ENCODE data around the gene CNTNAP2. TPM values are rescaled to one million over a fixed set of nuclear protein-coding genes. Genes with fewer than 3 reads are reported as not detected.

Gene CNTNAP2
- total and polyA plus RNA-seq, 2 of the 4 experiments (the other 2 are of a cell fraction), result not detected

DNA sequence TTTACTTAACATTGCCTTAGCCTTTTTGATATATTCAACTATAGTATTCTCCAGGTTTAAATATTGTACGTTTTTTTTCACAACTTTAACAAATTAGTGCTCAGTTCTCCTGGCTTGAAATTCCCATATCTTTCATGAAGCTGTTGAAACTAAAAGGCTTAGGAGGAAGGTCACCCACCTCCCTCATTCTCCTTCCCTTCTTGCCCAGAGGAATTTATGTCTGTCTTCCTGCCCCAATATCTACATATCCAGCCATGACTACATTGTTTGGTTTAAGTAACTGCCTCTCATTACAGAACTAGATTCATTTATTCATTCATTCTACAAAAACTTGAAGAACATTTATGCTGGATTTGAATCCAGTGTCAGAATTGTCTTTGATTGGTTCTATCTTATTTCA, 2219.2 kb downstream of the CNTNAP2 start:
- no peak overlapping the region for H3K9ac ChIP-seq (ENCODE audit: low read depth, low read length)
- H3K23ac ChIP-seq (ENCODE audit: low read depth, low read length), result no peak overlapping the region
- H3K4me3 ChIP-seq (ENCODE audit: insufficient read depth, low read depth, low read length), result no peak overlapping the region
- H2BK15ac ChIP-seq (ENCODE audit: low read depth, low read length), result no peak overlapping the region
- no peak overlapping the region for H3K4ac ChIP-seq (ENCODE audit: low read depth, low read length)
- no peak for ATAC-seq (ENCODE audit: low read depth)
- in situ Hi-C loops (cut with MboI; ENCODE audit: low sequenced_read_pairs) (no loop called here), intact Hi-C loops (cut with micrococcal nuclease) (no loop called here), dilution Hi-C loops (cut with HindIII; ENCODE audit: low sequenced_read_pairs, unreplicated experiment) (no loop called here)
- TF ChIP-seq, protein P1, sequence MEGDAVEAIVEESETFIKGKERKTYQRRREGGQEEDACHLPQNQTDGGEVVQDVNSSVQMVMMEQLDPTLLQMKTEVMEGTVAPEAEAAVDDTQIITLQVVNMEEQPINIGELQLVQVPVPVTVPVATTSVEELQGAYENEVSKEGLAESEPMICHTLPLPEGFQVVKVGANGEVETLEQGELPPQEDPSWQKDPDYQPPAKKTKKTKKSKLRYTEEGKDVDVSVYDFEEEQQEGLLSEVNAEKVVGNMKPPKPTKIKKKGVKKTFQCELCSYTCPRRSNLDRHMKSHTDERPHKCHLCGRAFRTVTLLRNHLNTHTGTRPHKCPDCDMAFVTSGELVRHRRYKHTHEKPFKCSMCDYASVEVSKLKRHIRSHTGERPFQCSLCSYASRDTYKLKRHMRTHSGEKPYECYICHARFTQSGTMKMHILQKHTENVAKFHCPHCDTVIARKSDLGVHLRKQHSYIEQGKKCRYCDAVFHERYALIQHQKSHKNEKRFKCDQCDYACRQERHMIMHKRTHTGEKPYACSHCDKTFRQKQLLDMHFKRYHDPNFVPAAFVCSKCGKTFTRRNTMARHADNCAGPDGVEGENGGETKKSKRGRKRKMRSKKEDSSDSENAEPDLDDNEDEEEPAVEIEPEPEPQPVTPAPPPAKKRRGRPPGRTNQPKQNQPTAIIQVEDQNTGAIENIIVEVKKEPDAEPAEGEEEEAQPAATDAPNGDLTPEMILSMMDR (conservative IDR thresholded peaks at IDR 0.05; ENCODE audit: low read depth, low read length), result no peak
- no peak for TF ChIP-seq MAFK (IDR thresholded peaks at IDR 0.05; ENCODE audit: low read depth, low read length)
- TF ChIP-seq POLR2A (IDR thresholded peaks at IDR 0.05; ENCODE audit: low read depth, low read length), result no peak
- TF ChIP-seq MAZ (IDR thresholded peaks at IDR 0.05; ENCODE audit: borderline replicate concordance, low read depth, low read length), result no peak
- no peak for TF ChIP-seq CHD1 (IDR thresholded peaks at IDR 0.05; ENCODE audit: low read depth, low read length)
- no peak for TF ChIP-seq BHLHE40 (IDR thresholded peaks at IDR 0.05; ENCODE audit: low read depth, low read length)
- no peak for TF ChIP-seq RCOR1 (IDR thresholded peaks at IDR 0.05; ENCODE audit: insufficient replicate concordance, low read length)
- TF ChIP-seq CEBPB (IDR thresholded peaks at IDR 0.05; ENCODE audit: low read depth, low read length), result no peak
- TF ChIP-seq SMC3 (IDR thresholded peaks at IDR 0.05; ENCODE audit: low read depth, low read length), result no peak
- no peak for TF ChIP-seq NFE2L2 (IDR thresholded peaks at IDR 0.05; ENCODE audit: low read depth, low read length)
- TF ChIP-seq RFX5 (IDR thresholded peaks at IDR 0.05; ENCODE audit: low read depth, low read length), result no peak
- TF ChIP-seq, protein P2, sequence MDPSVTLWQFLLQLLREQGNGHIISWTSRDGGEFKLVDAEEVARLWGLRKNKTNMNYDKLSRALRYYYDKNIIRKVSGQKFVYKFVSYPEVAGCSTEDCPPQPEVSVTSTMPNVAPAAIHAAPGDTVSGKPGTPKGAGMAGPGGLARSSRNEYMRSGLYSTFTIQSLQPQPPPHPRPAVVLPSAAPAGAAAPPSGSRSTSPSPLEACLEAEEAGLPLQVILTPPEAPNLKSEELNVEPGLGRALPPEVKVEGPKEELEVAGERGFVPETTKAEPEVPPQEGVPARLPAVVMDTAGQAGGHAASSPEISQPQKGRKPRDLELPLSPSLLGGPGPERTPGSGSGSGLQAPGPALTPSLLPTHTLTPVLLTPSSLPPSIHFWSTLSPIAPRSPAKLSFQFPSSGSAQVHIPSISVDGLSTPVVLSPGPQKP (IDR thresholded peaks at IDR 0.05; ENCODE audit: borderline replicate concordance, low read depth, low read length), result no peak
- no peaks in the 10 kb centered on the region for H3K9me1 ChIP-seq (ENCODE audit: insufficient read depth, low read length)
- no peak overlapping the region for H2AFZ ChIP-seq (replicated peaks; ENCODE audit: low read length, poor library complexity)
- H2BK20ac ChIP-seq (ENCODE audit: low read depth, low read length), result no peak overlapping the region
- POLR2A ChIA-PET (ENCODE audit: unreplicated experiment), result no interaction called here
- H3K9me3 ChIP-seq (ENCODE audit: control insufficient read depth, insufficient read depth, low read length), result peaks cover 18% of the 10 kb centered on the region
- BruUV-seq (replicated peaks), result no TSS peak
- no peak overlapping the region for H3K27ac ChIP-seq (ENCODE audit: insufficient read depth, low read length)
- no peaks in the 10 kb centered on the region for H4K20me1 ChIP-seq (ENCODE audit: insufficient read depth, low read length)
- no peak overlapping the region for H4K91ac ChIP-seq (ENCODE audit: insufficient read depth, low read depth, low read length)
- no peaks in the 10 kb centered on the region for H3K36me3 ChIP-seq (ENCODE audit: control insufficient read depth, insufficient read depth, low read length)
- DNase-seq, result no peak
- no peak overlapping the region for H3K14ac ChIP-seq (replicated peaks; ENCODE audit: low read depth, low read length)
- no peak overlapping the region for H3K18ac ChIP-seq (ENCODE audit: low read depth, low read length)
- H2BK120ac ChIP-seq (ENCODE audit: low read depth, low read length), result no peak overlapping the region
- no peaks in the 10 kb centered on the region for H3K4me1 ChIP-seq (ENCODE audit: control insufficient read depth, insufficient read depth, low read length)
- no peak overlapping the region for H4K5ac ChIP-seq (ENCODE audit: low read depth, low read length)
- H3K79me1 ChIP-seq (ENCODE audit: low read depth in 1 of 2, low read length in 2 of 2), result no peaks in the 10 kb centered on the region
- H2AK5ac ChIP-seq (ENCODE audit: low read depth, low read length), result no peak overlapping the region
- CTCF ChIA-PET, result no interaction called here
- H3K4me2 ChIP-seq (ENCODE audit: low read depth, low read length), result no peak overlapping the region
- H4K8ac ChIP-seq (ENCODE audit: low read depth in 2 of 2, low read length in 2 of 2), result no peak overlapping the region
- H2AK9ac ChIP-seq (replicated peaks; ENCODE audit: low read depth, low read length, poor library complexity), result no peak overlapping the region
- WGBS, 2 experiments (ENCODE audit: extremely low coverage in 2 of 2, insufficient read length in 1 of 2), result no CpG with 5 or more reads among the region's 1 CpG
- H3K56ac ChIP-seq (ENCODE audit: extremely low read depth, insufficient read depth, low read length), result no peak overlapping the region
- H3K27me3 ChIP-seq (ENCODE audit: control insufficient read depth, insufficient read depth, low read length), result no peaks in the 10 kb centered on the region
- no peak overlapping the region for H2BK5ac ChIP-seq (ENCODE audit: low read depth, low read length, poor library complexity, severe bottlenecking)
